K562 (cell line): Measurements from ENCODE around the gene PRSS56. TPM values are rescaled to one million over a fixed set of nuclear protein-coding genes. Genes with fewer than 3 reads are reported as not detected.
"Not testable (repeated sequence)": the region's sequence is repeated elsewhere in the genome, so short reads cannot be mapped to it uniquely, and the experiment has no call there.

Experiments
- ATAC-seq: fragments of 200-7000 bp; cut with Tn5 transposase; 3 replicates; pipeline ENCODE4 v1.9.1; 2020; ENCODE audit warnings: moderate library complexity
- BruUV-seq: library from RNA; stranded (reverse); fragments of 400-500 nt; replicated peaks from 2 replicates; lab custom pipeline; 2021; lab: Mats Ljungman, UMichigan
- CTCF ChIA-PET: fragments of 300-600 bp; formaldehyde crosslinking; extraction: SDS; loops from one replicate; lab custom pipeline; 2021; ENCODE audit warnings: low intra/inter-chr PET ratio; lab: Yijun Ruan, JAX
- POLR2A ChIA-PET: fragments of 300-600, 350-650 bp; sonication (Branson Sonifier 250); formaldehyde crosslinking; extraction: SDS; loops from one replicate; lab custom pipeline; 2021; ENCODE audit warnings: antibody characterized with exemption, inconsistent platforms; lab: Yijun Ruan, JAX
- DNase-seq, 4 experiments: peaks; one replicate each; pipeline versions ENCODE4 v3.0.0 to v3.0.0-alpha.2; 2011 to 2018; ENCODE audit warnings: low spot score in 3 of 4, mixed read lengths in 3 of 4; ENCODE audit errors: extremely low read depth in 1 of 4
- FAIRE-seq: peaks from 2 replicates; lab custom pipeline; 2011; peaks lifted over from hg19 to GRCh38; lab: Jason Lieb, UNC
- H2AFZ ChIP-seq: 2 replicates; pipeline ENCODE4 v1.6.0; 2011; ENCODE audit warnings: low read depth, low read length, control low read depth, inconsistent platforms
- H3K27ac ChIP-seq: fragments of 200-600 bp; 3 replicates; pipeline ENCODE4 v1.8.0; 2011; ENCODE audit warnings: low read depth, mild to moderate bottlenecking, control low read depth, inconsistent platforms, low read length, moderate library complexity, mixed read lengths; ENCODE audit errors: extremely low read depth
- H3K27me3 ChIP-seq, 2 experiments: fragments of 300-600 bp in 1 of 2; 2 replicates in 1 of 2; 3 replicates in 1 of 2; pipeline versions ENCODE4 v1.6.0 to v1.8.0; 2011; ENCODE audit warnings: inconsistent platforms in 2 of 2, low read length in 2 of 2, mild to moderate bottlenecking in 1 of 2, mixed read lengths in 1 of 2, moderate library complexity in 1 of 2; ENCODE audit not compliant: control insufficient read depth in 2 of 2, insufficient read depth in 2 of 2
- H3K36me3 ChIP-seq: fragments of 300-600 bp; 3 replicates; pipeline ENCODE4 v1.8.0; 2011; ENCODE audit warnings: mild to moderate bottlenecking, low read length, inconsistent platforms; ENCODE audit not compliant: control insufficient read depth, insufficient read depth
- H3K4me1 ChIP-seq, 2 experiments: fragments of 200-600 bp in 1 of 2; replicated peaks in 1 of 2; 2 replicates in 1 of 2; 3 replicates in 1 of 2; pipeline versions ENCODE4 v1.5.1 to v1.8.0; 2011; ENCODE audit warnings: inconsistent platforms in 2 of 2, low read length in 2 of 2, mild to moderate bottlenecking in 1 of 2, mixed read lengths in 1 of 2, moderate library complexity in 1 of 2; ENCODE audit not compliant: control insufficient read depth in 2 of 2, insufficient read depth in 2 of 2
- H3K4me2 ChIP-seq: 2 replicates; pipeline ENCODE4 v1.6.1; 2011; ENCODE audit warnings: low read length, control low read depth, inconsistent platforms, mixed read lengths; ENCODE audit not compliant: insufficient read depth
- H3K4me3 ChIP-seq: fragments of 200-600 bp; sonication (generic), shearing (Covaris generic); 2 replicates; pipeline ENCODE4 v1.5.1; 2016; ENCODE audit warnings: control low read depth, inconsistent platforms
- H3K79me2 ChIP-seq: fragments of 200-600 bp; 3 replicates; pipeline ENCODE4 v1.8.0; 2011; ENCODE audit warnings: low read length, inconsistent platforms; ENCODE audit not compliant: control insufficient read depth, insufficient read depth
- H3K9ac ChIP-seq, 2 experiments: 2 replicates each; pipeline versions ENCODE4 v1.6.0 to v1.6.1; 2011; ENCODE audit warnings: low read depth in 2 of 2, low read length in 2 of 2, control low read depth in 1 of 2, inconsistent platforms in 1 of 2, mild to moderate bottlenecking in 1 of 2, mixed read lengths in 1 of 2; ENCODE audit not compliant: insufficient read depth in 1 of 2
- H3K9me1 ChIP-seq: one replicate; pipeline ENCODE4 v1.6.0; 2011; ENCODE audit warnings: inconsistent platforms, mild to moderate bottlenecking, low read length, moderate library complexity; ENCODE audit not compliant: control insufficient read depth, insufficient read depth
- H3K9me3 ChIP-seq: replicated peaks from 2 replicates; pipeline ENCODE4 v1.5.1; 2011; ENCODE audit warnings: low read depth, low read length, inconsistent platforms; ENCODE audit not compliant: control insufficient read depth, insufficient read depth
- H4K20me1 ChIP-seq: replicated peaks from 2 replicates; pipeline ENCODE4 v1.6.1; 2011; ENCODE audit warnings: low read length, inconsistent platforms, mixed read lengths; ENCODE audit not compliant: control insufficient read depth, insufficient read depth
- HNRNPUL1 ChIP-seq: fragments of 200-400 bp; formaldehyde crosslinking; IDR thresholded peaks from 2 replicates; pipeline ENCODE4 v1.6.1; 2017; ENCODE audit warnings: low read length
- MAFK ChIP-seq: IDR thresholded peaks from 2 replicates; pipeline ENCODE4 v1.6.1; 2011; ENCODE audit warnings: low read length, improper control_type of control experiment
- MTA1 ChIP-seq: fragments of 450-650 bp; IDR thresholded peaks from 2 replicates; pipeline ENCODE4 v1.6.1; 2017; ENCODE audit warnings: borderline replicate concordance
- NR4A1 ChIP-seq, 2 experiments: fragments of 250-450 bp in 1 of 2; fragments of 450-650 bp in 1 of 2; sonication (Bioruptor Pico) in 1 of 2; IDR thresholded peaks; 2 replicates each; pipeline versions ENCODE4 v1.4.0 to v1.6.1; 2016 to 2020; ENCODE audit warnings: mild to moderate bottlenecking in 2 of 2, missing compliant biosample characterization in 1 of 2, missing genetic modification characterization in 1 of 2, moderate library complexity in 1 of 2
- RCOR1 ChIP-seq, 2 experiments: IDR thresholded peaks; 2 replicates each; pipeline ENCODE4 v1.6.1; 2012; ENCODE audit warnings: low read depth in 2 of 2, low read length in 2 of 2, borderline replicate concordance in 1 of 2, improper control_type of control experiment in 1 of 2
- ZNF140 ChIP-seq: fragments of 250-450 bp; sonication (Bioruptor Pico); IDR thresholded peaks from 2 replicates; pipeline ENCODE4 v1.8.0; 2021; ENCODE audit warnings: moderate library complexity, mild to moderate bottlenecking, inconsistent platforms
- ZZZ3 ChIP-seq: fragments of 450-650 bp; IDR thresholded peaks from 2 replicates; pipeline ENCODE4 v1.6.1; 2016; ENCODE audit warnings: antibody characterized with exemption, mild to moderate bottlenecking, moderate library complexity
- WGBS: fragments of 100-300 bp; shearing (Covaris generic); methylation state at CpG from one replicate; pipeline ENCODE4 v1.1.6; 2016; ENCODE audit warnings: low coverage, mixed read lengths; ENCODE audit not compliant: insufficient coverage; ENCODE audit errors: missing lambda C conversion rate; 5-methylcytosine and 5-hydroxymethylcytosine counted together
- in situ Hi-C: fragments of 300-500 bp; cut with MboI; formaldehyde crosslinking; loops from 4 replicates; pipeline ENCODE4 v1.15.0; 2018; ENCODE audit warnings: inconsistent platforms, mixed read lengths
- intact Hi-C: fragments of 100-400 bp; cut with micrococcal nuclease; formaldehyde crosslinking; loops from 2 replicates; pipeline ENCODE4 v1.14.2; 2022
- polyA plus RNA-seq, 8 experiments: library from polyadenylated mRNA; depleted of rRNA in 4 of 8; stranded (reverse) in 5 of 8; unstranded in 3 of 8; fragments of >200 nt; fragmentation: Nextera tagmentation in 2 of 8; fragmentation: Illumina TruSeq in 1 of 8; extraction: Ambion mirVana in 2 of 8; extraction: Trizol in 1 of 8; gene quantifications; 2 replicates each; pipeline versions ENCODE4 v1.2.1 to v1.2.3, GENCODE V29; 2011 to 2014; ENCODE audit warnings: inconsistent platforms in 1 of 8, missing spikeins in 1 of 8
- total RNA-seq, 7 experiments: library from RNA; depleted of rRNA in 6 of 7; stranded (reverse); fragments of >200 nt in 6 of 7; fragmentation: Illumina TruSeq in 2 of 7; extraction: Trizol in 2 of 7; gene quantifications; 2 replicates each; pipeline versions ENCODE4 v1.2.1 to v1.2.3, GENCODE V29; 2011 to 2021; ENCODE audit warnings: low replicate concordance in 1 of 7
- TF ChIP-seq, protein P1 (sequence below): fragments of 450-650 bp; formaldehyde crosslinking; IDR thresholded peaks from 2 replicates; pipeline ENCODE4 v1.4.0; 2020; ENCODE audit warnings: mild to moderate bottlenecking, moderate library complexity
- TF ChIP-seq, protein P2 (sequence below): fragments of 250-450 bp; sonication (Bioruptor Pico); IDR thresholded peaks from 2 replicates; pipeline ENCODE4 v1.9.0; 2021; ENCODE audit warnings: mild to moderate bottlenecking, inconsistent platforms
- TF ChIP-seq, protein P3 (sequence below): fragments of 450-650 bp; conservative IDR thresholded peaks from 2 replicates; pipeline ENCODE4 v1.6.1; 2016; ENCODE audit warnings: missing genetic modification characterization, low read depth, mild to moderate bottlenecking, control low read depth, missing compliant biosample characterization

PRSS56 gene
- total and polyA plus RNA-seq, 9 of the 15 experiments (the other 6 are each of a cell fraction or from before 2014, with no cell fraction given): not detected

DNA sequence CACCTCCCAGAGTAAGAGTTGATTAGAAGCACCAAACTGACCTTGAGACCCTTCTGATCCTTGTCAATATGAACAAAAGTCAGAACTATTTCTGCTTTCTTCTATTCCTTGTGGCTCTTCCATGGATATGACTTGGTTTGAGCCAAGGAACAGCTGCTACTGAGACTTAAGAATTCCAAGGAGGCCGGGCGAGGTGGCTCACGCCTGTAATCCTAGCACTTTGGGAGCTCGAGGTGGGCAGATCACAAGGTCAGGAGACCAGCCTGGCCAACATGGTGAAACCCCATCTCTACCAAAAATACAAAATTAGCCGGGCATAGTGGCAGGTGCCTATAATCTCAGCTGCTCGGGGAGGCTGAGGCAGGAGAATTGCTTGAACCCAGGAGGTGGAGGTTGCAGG lies 50.3 kb downstream of the PRSS56 start:
- H3K9me1 ChIP-seq, H3K9ac ChIP-seq, intact Hi-C loops, H3K4me2 ChIP-seq, H2AFZ ChIP-seq, BruUV-seq, ATAC-seq, H3K9me3 ChIP-seq, H3K4me3 ChIP-seq, FAIRE-seq, H3K4me1 ChIP-seq, H3K27me3 ChIP-seq, DNase-seq, CTCF ChIA-PET, H4K20me1 ChIP-seq, H3K27ac ChIP-seq, in situ Hi-C loops, H3K79me2 ChIP-seq: not testable (repeated sequence)
- POLR2A ChIA-PET: interaction anchor here (1.0 to 1.5 kb wide), 2 partner anchors 10 to 11 kb away, joined by 4 read pairs; no protein-coding TSS in a partner anchor
- H3K36me3 ChIP-seq: peaks cover 67% of the 10 kb centered on the region; the same call in 2 of the 3 replicates
- 92% methylated on average over 6 of the region's 6 CpGs for WGBS

DNA sequence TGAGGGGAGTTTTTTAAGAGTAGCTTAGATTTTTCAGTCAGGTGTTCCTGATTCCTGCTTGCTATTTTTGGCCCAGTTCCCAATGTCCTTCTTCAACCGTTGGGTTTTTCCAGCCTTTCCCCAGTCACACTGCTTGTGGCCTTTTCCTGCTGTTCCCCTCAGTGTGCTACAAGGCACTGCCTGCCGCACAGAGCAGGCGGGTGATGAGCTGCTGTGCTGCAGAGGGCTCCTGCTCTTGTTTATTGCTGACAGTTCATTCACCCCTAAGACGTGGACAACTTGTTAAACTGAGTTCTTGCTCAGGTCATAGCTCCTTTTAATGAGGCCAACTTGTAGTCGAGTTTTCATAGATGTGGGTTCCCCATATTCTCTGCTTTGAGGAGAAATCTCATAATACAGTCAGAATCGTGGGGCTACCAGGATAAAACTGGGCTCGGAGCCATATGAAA lies 50.9 kb downstream of the PRSS56 start:
- no peaks in the 10 kb centered on the region for H3K9me1 ChIP-seq
- H3K4me2 ChIP-seq: no peak overlapping the region
- no peaks in the 10 kb centered on the region for H3K9me3 ChIP-seq
- ChIA-PET POLR2A (interaction anchor here (1.0 kb wide), 1 partner anchor 10 kb away, joined by 4 read pairs; no protein-coding TSS in a partner anchor), CTCF (no interaction called here)
- no peaks in the 10 kb centered on the region for H3K4me1 ChIP-seq
- no peaks in the 10 kb centered on the region for H4K20me1 ChIP-seq
- intact Hi-C loops: no loop called here
- peaks cover 64% of the 10 kb centered on the region; the same call in 2 of the 3 replicates for H3K36me3 ChIP-seq
- no peak for ATAC-seq
- in situ Hi-C loops: no loop called here
- no TSS peak for BruUV-seq
- H3K79me2 ChIP-seq: no peaks in the 10 kb centered on the region
- no peaks in the 10 kb centered on the region for H3K27me3 ChIP-seq
- no peak overlapping the region for H3K27ac ChIP-seq
- no peak overlapping the region for H3K4me3 ChIP-seq
- DNase-seq: no peak
- no peak for FAIRE-seq
- H2AFZ ChIP-seq: no peak overlapping the region
- WGBS: 75% methylated on average over 7 of the region's 7 CpGs
- H3K9ac ChIP-seq: no peak overlapping the region
- TF ChIP-seq, protein P1, sequence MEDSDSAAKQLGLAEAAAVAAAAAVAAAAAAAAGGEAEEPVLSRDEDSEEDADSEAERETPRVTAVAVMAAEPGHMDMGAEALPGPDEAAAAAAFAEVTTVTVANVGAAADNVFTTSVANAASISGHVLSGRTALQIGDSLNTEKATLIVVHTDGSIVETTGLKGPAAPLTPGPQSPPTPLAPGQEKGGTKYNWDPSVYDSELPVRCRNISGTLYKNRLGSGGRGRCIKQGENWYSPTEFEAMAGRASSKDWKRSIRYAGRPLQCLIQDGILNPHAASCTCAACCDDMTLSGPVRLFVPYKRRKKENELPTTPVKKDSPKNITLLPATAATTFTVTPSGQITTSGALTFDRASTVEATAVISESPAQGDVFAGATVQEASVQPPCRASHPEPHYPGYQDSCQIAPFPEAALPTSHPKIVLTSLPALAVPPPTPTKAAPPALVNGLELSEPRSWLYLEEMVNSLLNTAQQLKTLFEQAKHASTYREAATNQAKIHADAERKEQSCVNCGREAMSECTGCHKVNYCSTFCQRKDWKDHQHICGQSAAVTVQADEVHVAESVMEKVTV (CRISPR knock-in tag): no peak
- no peak for TF ChIP-seq ZZZ3
- no peak for TF ChIP-seq NR4A1 (CRISPR knock-in tag; IDR thresholded peaks at IDR 0.05)
- TF ChIP-seq NR4A1 (tag; IDR thresholded peaks at IDR 0.05): no peak
- TF ChIP-seq RCOR1 (IDR thresholded peaks at IDR 0.05; ENCODE audit: borderline replicate concordance in 1 of 2, low read depth in 2 of 2, low read length in 2 of 2): no peak
- TF ChIP-seq HNRNPUL1: no peak
- TF ChIP-seq ZNF140 (CRISPR knock-in tag): no peak
- TF ChIP-seq, protein P2, sequence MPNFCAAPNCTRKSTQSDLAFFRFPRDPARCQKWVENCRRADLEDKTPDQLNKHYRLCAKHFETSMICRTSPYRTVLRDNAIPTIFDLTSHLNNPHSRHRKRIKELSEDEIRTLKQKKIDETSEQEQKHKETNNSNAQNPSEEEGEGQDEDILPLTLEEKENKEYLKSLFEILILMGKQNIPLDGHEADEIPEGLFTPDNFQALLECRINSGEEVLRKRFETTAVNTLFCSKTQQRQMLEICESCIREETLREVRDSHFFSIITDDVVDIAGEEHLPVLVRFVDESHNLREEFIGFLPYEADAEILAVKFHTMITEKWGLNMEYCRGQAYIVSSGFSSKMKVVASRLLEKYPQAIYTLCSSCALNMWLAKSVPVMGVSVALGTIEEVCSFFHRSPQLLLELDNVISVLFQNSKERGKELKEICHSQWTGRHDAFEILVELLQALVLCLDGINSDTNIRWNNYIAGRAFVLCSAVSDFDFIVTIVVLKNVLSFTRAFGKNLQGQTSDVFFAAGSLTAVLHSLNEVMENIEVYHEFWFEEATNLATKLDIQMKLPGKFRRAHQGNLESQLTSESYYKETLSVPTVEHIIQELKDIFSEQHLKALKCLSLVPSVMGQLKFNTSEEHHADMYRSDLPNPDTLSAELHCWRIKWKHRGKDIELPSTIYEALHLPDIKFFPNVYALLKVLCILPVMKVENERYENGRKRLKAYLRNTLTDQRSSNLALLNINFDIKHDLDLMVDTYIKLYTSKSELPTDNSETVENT (CRISPR knock-in tag): no peak
- TF ChIP-seq, protein P3, sequence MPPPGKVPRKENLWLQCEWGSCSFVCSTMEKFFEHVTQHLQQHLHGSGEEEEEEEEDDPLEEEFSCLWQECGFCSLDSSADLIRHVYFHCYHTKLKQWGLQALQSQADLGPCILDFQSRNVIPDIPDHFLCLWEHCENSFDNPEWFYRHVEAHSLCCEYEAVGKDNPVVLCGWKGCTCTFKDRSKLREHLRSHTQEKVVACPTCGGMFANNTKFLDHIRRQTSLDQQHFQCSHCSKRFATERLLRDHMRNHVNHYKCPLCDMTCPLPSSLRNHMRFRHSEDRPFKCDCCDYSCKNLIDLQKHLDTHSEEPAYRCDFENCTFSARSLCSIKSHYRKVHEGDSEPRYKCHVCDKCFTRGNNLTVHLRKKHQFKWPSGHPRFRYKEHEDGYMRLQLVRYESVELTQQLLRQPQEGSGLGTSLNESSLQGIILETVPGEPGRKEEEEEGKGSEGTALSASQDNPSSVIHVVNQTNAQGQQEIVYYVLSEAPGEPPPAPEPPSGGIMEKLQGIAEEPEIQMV (tag): no peak
- TF ChIP-seq MTA1: no peak
- TF ChIP-seq MAFK: no peak
